HG02943 (cell line): ENCODE measurements around the gene MGAT2.
"Not testable (repeated sequence)": the region's sequence is repeated elsewhere in the genome, so short reads cannot be mapped to it uniquely, and the experiment has no call there.

ENCODE experiments used
- ATAC-seq: cut with Tn5 transposase; IDR thresholded peaks from one replicate; pipeline ENCODE4 v1.9.1; 2021; ENCODE audit warnings: mild to moderate bottlenecking, low read depth, moderate library complexity; ENCODE audit not compliant: unreplicated experiment

Gene MGAT2

GRCh38 chr14:49641697-49642129, 21.1 kb downstream of the MGAT2 start:
- ATAC-seq = no peak

- no peak for ATAC-seq
These were observed 21.6 kb downstream of the MGAT2 start for GRCh38 chr14:49642163-49642562.

DNA sequence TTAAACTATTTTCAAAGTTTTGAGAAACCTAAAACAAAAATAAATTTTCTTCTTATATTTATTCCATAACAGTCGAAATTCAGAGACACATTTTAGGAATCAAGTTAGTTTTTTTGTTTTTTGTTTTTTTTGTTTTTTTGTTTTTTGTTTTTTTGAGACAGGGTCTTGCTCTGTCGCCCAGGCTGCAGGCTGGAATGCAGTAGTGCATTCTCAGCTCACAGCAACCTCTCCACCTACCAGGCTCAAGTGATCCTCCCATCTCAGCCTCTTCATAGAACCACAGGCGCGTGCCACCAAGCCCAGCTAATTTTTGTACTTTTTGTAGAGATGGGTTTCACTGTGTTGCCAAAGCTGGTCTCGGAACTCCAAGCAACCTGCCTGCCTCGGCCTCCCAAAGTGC, 32.9 kb downstream of the MGAT2 start:
- no peak for ATAC-seq

- ATAC-seq = no peak
These were observed 33.9 kb downstream of the MGAT2 start for GRCh38 chr14:49654511-49654910.

DNA sequence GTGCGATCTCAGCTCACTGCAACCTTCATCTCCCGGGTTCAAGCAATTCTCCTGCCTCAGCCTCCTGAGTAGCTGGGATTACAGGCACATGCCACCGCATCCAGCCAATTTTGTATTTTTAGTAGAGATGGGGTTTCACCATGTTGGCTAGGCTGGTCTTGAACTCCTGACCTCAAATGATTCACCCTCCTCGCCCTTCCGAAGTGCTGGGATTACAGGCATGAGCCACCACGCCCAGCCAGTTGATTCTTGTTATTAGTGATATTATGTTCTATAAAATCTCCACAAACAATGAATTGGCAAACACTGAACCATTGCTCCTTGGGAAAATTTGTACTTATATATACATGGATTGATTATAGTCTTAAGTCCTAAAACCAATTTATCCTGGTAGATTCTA, 36.9 kb downstream of the MGAT2 start:
- not testable (repeated sequence) for ATAC-seq

DNA sequence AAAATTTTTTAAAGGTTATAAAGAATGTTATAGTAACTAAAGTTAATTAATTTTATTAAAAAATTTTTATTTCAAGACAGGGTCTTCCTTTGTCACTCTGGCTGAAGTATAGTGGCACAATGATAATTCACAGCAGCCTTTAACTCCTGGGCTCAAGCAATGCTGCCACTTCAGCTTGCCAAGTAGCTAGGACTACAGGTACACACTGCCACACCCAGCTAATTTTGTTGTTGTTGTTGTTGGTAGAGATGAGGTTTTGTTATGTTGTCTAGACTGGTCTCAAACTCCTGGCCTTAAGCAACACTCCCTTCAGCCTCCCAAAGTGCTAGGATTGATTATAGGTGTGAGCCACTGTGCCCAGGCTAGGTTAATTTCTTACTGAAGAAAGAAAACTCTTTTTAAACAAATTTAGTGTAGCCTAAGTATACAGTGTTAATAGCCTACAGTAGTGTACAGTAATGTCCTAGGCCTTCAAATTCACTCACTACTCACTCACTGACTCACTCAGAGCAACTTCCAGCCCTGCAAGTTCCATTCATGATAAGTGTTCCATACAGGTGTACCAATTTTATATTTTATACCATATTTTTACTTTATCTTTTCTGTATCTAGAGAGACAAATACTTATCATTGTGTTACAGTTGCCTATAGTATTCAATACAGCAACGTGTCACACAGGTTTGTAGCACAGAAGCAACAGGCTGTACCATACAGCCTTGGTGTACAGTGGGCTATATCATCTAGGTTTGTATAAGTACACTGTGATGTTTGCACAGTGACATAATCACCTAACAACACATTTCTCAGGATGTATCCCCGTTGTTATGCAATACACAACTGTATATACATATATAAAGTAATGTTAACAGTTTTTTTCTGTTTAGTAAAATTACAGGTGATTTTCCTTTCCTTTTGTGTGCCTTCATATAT, 39.2 kb downstream of the MGAT2 start:
- ATAC-seq = no peak

- no peak for ATAC-seq
These were observed 49.9 kb downstream of the MGAT2 start for GRCh38 chr14:49670475-49670874.
